NCI-H226 (cell line): ENCODE results near the gene CATSPER3.
"Not testable (repeated sequence)": the region's sequence is repeated elsewhere in the genome, so short reads cannot be mapped to it uniquely, and the experiment has no call there.

Experiments used
- DNase-seq: peaks from one replicate; pipeline ENCODE4 v3.0.0-alpha.2; 2015

CATSPER3 gene

DNA sequence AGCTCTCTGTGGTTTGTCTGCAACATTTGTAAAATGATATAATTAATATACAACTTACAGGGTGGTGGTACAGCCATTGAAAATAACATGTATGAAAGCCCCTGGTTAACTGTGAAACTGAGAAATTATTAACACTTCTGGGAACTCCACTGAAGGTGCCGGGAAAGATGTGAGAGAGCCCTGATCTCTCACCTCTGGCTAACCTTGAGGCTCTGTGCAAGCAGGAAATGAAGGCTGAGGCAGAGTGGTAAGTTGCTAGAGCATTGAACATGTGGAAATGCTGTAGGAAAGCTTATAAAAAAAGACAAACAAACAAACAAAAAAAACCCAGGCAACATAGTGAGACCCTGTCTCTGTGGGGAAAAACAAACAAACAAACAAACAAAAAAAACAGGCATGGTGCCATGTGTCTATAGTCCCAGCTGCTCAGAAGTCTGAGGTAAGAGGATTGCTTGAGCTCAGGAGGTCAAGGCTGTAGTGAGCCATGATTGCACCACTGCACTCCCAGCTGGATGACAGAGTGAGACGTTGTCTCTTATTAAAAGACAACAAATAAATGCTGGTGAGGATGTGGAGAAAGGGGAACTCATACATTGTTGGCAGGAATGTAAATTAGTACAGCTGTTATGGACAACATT lies 7.5 kb downstream of the CATSPER3 start:
- DNase-seq, result no peak

DNA sequence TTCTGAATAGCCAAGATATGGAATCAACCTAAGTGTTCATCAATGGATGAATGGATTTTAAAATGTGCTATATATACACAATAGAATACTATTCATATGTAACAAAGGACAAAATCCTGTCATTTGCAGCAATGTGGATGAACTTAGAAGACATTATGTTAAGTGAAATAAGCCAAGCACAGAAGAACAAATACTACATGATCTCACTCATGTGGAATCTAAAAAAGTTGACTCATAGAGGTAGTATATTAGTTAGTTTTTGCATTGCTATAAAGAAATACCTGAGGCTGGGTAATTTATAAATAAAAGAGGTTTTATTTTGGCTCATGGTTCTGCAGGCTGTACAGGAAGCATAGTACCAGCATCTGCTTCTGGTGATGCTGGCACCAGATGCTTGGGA lies 8.1 kb downstream of the CATSPER3 start:
- DNase-seq, result peak; percentile 9

DNA sequence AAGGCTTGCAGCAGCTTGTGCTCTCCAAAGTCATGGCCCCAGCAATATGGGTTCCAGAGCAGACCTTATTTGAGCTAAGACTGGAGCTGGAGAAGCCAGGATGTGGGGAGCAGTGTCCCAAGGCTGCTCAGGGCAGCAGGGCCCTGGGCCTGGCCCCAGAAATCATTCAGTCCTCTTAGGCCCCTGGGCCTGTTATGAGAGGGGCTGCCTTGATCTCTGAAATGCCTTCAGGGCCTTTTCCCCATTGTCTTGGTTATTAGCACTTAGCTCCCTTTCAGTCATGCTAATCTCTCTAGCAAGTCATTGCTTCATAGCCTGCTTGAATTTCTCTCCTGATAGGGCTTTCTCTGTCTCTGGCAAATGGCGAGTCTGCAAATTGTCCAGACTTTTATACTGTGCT lies 9.1 kb downstream of the CATSPER3 start:
- DNase-seq, result no peak

DNA sequence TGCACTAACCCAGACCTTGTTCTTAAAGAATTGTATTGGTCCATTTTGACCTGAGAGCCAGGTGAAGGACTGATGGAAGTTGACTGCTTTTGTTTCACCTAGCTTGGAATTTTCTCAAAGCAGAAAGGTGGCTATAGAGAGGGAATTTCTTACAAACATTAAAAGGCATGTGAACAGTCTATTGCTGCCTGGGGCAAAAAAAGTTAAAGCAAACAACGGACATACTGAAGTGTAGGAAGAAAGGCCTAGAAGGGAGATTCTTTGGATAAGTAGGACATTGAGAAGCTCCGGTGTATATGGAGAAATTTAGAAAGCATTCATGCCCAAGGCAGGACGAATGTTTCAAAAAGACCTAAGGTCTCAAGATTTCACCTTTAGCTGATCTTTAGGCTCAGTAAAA lies 11.7 kb downstream of the CATSPER3 start:
- no peak for DNase-seq

DNA sequence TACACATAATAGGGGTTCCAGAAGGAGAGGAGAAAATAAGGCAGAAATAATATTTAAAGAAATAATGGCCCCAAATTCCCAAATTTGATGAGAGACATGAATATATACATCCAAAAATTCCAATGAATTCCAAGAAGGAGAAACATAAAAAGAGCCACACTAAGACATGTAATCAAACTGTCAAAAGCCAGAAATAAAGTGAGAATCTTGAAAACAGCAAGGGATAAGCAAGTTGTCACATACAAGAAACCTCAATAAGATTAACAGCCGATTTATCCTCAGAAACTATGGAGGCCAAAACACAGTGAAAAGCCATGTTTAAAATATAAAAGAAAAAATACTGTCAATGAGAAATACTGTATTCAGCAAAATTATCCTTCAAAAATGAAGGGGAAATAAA lies 14.5 kb downstream of the CATSPER3 start:
- DNase-seq, result no peak

DNA sequence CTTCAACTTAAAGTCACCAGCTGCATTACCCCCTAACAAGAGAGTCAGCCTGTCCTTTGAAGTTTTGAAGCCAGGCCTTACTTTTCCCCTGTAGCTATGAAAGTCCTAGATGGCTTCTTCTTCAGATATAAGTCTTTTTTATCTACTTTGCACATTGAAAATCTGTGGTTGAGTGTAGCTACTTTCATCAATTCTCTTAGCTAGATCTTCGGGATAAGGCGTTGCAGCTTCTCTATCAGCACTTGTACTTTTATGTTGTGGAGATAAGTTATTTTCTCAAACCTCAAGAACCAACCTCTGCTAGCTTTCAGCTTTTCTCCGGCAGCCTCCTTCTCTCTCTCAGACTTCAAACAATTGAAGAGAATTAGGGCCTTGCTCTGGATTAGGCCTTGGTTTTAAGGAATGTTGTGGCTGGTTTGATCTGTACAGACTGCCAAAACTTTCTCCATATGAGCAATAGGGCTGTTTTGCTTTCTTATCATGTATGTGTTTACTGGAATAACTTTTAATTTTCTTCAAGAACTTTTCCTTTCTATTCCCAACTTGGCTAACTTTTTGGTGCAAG lies 21.6 kb downstream of the CATSPER3 start:
- no peak for DNase-seq

DNA sequence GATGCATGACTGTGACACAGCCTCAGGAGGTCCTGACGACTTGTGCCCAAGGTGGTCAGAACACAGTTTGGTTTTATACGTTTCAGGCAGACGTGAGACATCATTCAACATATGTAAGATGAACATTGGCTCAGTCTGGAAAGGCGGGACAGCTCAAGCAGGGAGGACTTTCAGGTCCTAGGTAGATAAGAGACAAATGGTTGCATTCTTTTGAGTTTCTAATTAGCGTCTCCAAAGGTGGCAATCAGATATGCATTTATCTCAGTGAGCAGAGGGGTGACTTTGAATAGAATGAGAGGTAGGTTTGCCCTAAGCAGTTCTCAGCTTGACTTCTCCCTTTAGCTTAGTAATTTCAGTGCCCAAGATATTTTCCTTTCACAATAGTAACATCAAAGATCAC lies 22.5 kb downstream of the CATSPER3 start:
- DNase-seq, result not testable (repeated sequence)

DNA sequence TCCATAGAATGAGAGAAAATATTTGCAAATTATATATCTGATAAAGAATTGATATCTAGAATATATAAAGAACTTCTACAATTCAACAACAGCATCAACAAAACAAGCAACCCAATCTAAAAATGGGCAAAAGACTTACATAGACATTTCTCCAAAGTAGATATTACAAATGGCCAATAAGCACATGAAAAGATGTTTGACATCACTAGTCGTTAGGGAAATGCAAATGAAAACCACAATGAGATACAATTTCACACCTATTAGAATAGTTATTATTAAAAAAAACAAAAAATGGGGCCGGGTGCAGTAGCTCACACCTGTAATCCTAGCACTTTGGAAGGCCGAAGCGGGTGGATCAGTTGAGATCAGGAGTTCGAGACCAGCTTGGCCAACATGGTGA lies 24.4 kb downstream of the CATSPER3 start:
- no peak for DNase-seq

DNA sequence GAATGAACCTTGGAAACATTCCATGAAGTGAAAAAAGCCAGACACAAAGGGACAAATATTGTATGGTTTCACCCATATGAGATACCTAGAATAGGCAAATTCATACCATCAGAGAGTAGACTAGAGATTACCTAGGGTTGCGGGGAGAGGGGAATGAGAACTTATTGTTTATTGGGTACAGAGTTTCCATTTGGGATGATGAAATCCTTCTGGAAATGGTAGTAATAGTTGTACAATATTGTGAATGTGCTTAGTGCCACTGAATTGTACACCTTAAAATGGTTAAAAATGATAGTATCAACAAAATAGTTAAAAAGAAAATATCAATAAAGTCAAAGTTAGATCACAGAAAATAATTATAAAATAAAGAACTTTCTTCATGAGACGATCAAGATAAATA lies 25.5 kb downstream of the CATSPER3 start:
- no peak for DNase-seq

DNA sequence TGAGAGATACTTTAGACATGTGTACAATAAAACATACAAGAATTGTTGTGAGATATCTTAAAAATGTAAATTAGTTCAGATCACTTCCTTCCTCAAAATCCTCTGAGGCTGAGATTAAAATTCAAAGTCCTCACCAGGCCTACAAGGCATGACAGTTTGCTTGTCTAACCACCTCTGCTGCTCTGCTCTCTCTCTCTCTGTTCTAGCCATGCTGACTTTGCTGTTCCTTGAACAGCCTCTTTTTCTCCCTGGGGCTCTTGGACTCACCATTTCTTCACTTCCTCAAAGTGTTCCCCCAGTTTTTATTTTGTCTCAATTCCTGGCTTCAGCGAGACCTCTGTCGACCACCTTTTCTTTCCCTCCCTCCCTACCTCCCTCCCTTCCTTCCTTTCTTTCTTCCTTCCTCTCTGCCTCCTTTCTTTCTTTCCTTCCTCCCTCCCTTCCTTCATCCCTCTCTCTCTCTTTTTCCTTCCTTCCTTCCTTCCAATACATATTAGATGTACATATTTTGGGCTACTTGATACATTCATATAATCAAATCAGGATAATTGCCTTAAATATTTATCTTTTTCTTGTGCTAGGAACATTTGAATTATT lies 27.0 kb downstream of the CATSPER3 start:
- DNase-seq, result no peak

DNA sequence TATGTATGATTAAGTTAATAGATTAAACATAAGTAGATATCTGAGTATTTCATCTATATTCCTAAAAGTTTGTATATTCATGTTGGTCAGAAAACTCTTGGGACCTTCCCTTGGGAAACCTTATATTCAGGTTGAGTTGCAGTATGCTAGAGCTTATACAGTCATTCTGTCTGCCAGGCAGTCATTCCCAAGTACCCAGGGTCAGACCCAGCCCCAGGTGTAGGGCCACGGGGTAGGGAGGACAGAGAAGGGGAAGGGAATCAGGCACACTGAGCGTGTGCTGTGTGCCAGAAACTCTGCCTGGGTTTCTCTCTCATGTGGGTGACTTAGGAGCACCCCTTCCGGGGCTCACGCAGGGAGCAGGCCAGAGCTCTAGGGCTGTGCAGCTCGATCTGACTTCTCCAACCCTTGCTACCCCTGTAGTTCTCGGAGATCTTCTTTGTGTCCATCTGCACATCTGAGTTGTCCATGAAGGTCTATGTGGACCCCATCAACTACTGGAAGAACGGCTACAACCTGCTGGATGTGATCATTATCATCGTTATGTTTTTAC lies 28.2 kb downstream of the CATSPER3 start:
- no peak for DNase-seq

DNA sequence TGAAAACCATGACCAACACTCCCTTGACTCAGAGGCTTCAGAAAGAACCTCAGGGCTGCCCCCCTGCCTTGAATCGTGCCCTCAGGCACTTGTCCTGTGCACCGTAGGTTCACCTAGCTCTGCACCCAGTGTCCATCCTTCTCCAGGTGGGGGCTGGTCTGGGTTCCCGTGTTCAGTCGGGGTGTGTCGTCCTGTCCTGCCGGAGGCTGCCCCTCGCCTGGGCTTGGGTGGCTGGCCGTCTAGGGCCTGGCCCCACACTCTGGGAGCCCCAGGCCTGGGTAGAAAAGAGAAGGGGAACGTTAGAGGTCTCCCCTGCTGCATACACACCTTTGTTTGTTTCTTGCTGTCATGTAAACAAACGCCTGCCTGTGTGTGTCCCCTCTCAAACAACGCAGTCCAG lies 29.3 kb downstream of the CATSPER3 start:
- DNase-seq, result no peak

DNA sequence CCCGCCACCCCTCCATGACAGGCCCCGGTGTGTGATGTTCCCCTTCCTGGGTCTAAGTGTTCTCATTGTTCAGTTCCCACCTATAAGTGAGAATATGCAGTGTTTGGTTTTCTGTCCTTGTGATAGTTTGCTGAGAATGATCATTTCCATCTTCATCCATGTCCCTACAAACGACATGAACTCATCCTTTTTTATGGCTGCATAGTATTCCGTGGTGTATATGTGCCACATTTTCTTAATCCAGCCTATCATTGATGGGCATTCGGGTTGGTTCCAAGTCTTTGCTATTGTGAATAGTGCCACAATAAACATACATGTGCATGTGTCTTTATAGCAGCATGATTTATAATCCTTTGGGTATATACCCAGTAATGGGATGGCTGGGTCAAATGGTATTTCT lies 30.4 kb downstream of the CATSPER3 start:
- not testable (repeated sequence) for DNase-seq

DNA sequence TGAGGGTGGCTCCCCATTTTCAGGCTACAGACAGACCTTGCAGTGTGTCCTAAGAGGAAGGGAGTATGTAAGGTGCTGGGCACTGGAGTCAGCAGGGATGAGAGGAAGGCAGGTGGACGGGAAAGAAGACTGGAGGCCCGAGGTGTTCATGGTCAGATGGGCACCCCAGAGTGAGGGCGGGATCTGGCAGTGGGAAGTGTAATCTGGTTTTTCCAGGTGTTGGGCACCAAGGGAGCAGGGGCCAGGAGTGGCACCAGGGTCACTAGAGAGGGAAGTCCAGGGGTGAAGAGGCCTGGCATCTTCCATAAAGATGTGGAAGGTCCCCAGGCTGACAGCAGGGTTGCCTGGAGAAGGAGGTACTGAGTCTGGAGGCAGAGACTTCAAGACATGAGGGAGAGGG lies 36.7 kb downstream of the CATSPER3 start:
- no peak for DNase-seq

DNA sequence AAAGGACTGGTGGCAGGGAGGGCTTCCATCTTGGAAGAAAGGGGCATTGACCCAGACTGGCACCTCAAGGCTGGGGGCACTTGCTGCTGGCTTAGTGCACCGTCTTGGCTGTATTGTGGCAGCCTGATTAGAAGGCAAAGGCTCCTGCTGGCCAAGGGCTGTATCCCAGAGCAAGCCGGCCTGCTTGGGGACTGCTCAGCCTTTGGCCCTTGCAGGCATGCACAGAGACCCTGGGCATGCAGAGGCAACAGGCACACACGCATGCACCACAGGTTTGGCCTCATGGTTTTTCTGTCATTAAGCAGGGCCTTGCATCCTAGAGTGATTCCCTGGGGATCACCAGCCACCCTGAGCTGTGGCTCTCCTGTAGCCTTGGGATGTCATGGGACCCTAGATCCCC lies 37.4 kb downstream of the CATSPER3 start:
- DNase-seq, result no peak

DNA sequence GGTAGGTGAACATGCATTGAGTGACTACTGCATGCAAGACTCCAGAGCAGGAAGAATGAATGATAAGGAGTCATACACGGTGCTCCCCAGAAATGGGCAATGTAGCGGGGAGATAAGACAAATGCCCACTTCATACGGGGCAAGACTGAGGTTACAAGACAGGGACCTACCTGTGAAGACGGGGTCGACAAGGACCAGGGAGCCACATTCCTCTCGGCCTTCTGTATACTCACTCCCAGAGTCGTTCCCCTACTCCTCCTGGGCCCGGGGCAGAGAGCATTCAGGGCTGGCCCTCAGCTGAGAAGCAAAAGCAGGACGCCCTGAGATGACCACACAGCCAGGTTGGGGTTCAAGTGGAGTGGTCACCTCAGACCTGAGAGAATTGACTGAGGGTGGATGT lies 39.6 kb downstream of the CATSPER3 start:
- no peak for DNase-seq

DNA sequence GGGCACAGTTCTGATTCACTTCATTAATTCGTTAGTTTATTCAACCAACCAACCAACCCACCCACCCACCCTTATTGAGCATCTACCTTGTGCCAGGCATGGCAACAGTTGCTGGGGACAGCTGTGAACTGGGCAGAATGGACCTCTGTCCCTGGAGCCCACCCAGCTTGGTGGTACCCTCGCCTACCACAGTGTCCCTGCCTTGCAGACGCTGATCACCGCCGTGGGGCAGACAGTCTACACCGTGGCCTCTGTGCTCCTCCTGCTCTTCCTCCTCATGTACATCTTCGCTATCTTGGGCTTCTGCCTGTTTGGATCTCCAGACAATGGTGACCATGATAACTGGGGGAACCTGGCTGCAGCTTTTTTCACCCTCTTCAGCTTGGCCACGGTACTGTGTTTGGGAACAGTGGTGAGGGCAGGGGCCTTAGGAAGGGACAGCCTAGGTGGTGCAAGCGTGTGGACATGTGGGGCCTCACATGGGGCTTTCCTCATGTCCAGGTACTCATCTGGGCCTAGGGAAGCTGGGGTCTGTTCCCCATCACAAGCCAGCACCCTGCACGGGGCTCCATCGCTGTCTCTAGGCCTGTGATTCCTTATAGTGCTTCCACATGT lies 40.1 kb downstream of the CATSPER3 start:
- DNase-seq, result no peak

DNA sequence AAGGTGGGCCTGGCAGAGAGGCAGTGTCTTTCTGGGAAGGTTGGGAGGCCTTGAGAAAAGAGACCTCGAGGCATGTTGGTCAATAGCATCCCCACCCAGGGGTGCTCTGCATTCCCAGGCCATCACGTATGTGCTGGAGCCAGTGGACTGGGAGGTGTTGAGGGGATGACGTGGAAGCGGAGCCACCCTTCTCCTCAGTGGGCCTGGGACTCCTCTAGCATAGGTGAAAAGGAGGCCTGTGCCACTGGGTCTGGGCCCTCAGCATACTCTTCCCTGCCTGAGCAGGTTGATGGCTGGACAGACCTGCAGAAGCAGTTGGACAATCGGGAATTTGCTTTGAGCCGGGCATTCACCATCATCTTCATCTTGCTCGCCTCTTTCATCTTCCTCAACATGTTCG lies 40.8 kb downstream of the CATSPER3 start:
- DNase-seq, result no peak

DNA sequence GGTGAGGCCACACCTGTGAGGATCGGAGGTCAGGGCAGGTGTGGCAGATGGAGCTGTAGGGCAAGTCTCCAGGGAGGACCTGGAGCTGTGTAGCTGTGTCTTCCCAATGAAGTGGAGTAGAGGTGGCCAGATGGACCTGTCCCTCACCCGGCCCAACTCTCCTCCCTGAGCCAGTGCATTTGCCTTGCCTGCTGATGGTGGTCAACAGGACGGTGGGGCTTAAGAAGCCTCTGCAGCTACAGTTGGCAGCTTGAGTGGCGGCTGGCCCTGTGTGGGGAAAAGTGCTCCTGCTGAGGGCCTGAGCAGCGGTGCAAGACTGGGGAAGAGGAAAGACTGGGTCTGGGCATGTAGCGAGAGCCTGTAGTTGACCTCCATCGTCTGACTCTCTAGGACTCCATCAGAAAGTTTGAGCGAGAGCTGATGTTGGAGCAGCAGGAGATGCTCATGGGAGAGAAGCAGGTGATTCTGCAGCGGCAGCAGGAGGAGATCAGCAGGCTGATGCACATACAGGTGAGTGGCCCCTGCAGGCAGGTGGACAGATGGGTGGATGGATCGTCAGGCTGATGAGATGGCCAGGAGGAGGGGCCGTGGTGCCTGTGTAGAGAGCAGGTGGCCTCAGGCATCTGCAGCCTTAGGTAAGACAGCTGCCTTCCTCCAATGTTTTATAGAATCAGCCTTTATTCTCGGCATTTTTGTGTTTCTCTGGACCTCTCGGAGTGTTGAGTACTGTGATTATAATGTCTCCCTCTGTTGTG lies 41.5 kb downstream of the CATSPER3 start:
- no peak for DNase-seq

DNA sequence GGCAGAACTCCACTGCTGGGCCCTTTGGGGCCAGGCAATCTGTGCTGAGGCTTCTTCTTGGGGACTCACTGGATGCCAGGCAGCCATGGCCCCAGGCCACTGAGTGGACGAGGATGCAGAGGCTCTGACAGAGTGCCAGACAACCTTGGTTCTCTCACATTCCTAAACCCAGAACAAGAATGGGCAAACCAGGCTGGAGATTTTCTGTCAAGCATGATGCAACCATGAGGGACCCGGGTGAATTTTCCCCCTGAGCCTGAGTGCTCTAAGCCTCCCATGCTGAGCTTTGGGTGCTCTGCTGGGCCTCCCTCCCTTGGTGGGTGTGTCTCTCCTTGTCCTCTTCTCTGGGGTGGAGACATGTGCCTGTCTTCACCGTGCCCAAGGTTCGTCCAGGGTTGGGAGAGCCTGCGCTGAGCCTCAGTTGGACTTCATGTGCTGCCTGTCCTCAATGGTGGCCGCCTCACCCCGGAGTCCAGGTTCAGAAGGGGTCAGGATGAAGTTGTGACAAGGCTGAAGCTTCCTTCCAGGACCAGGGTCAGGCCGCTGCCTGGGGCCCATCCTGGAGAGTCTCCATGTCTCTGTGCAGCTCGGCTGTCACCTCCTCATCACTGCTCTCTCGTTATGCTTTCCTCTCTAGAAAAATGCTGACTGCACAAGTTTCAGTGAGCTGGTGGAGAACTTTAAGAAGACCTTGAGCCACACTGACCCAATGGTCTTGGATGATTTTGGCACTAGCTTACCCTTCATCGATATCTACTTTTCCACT lies 42.2 kb downstream of the CATSPER3 start:
- DNase-seq, result no peak

DNA sequence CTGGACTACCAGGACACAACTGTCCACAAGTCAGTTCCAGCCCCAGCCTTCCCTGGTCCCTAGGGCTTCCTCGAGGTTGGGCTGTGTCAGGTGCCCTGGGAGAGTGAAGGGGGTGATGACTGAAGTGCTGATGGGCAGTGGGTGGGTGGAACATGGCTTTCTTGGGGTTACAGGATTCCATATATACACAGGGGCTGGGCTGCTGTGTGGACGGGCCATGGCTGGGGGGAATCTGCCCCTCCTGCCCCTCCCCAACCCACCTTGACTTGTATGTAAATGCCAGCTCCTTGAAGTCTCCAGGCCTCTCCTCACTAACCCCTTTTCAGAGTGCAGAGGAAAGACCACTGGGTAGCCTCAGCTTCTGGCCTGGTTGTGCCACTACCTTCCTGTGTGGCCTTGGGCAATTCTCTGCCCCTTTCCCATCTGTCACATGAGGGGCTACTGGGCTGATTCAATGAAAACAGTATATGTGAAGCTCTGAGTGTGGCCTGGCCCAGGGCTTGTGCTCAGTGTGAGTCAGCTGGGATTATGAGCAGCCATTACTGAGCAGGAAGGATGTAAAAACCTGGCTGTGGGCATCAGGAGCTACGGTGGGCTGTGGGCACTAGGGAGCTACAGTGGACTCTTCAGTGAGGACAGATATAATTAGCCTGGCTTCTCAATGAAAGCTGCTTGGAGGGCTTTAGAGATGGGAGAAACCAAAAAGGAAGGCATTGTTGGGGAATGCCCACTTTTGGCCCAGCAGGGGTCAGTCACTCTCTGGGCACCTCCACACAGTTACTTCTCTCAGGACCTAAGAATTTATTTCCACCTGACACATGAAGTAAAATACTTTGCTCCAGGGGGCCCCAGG lies 43.0 kb downstream of the CATSPER3 start:
- no peak for DNase-seq
